DOHH2 (cell line): Measurements from ENCODE around the gene SYT3.

Experiments
- H3F3A ChIP-seq: fragments of 200-600 bp; sonication (generic), shearing (Covaris generic); 2 replicates; pipeline ENCODE4 v1.6.0; 2016; ENCODE audit warnings: antibody characterized with exemption, mild to moderate bottlenecking; ENCODE audit not compliant: control insufficient read depth, insufficient read depth
- H3K27ac ChIP-seq: fragments of 200-600 bp; sonication (generic); 2 replicates; pipeline ENCODE4 v1.5.1; 2014; ENCODE audit warnings: low read depth, mild to moderate bottlenecking, low read length, moderate library complexity
- H3K27me3 ChIP-seq: fragments of 200-600 bp; sonication (generic); 2 replicates; pipeline ENCODE4 v1.6.1; 2014; ENCODE audit warnings: mild to moderate bottlenecking, low read length, mixed read lengths; ENCODE audit not compliant: control insufficient read depth
- H3K36me3 ChIP-seq: fragments of 200-600 bp; sonication (generic); 2 replicates; pipeline ENCODE4 v1.6.1; 2014; ENCODE audit warnings: mild to moderate bottlenecking, low read length, moderate library complexity, mixed read lengths; ENCODE audit not compliant: control insufficient read depth
- H3K4me1 ChIP-seq: fragments of 200-600 bp; sonication (generic); 2 replicates; pipeline ENCODE4 v1.6.1; 2014; ENCODE audit warnings: mild to moderate bottlenecking, low read length, mixed read lengths; ENCODE audit not compliant: control insufficient read depth
- H3K4me2 ChIP-seq: fragments of 200-600 bp; sonication (generic); 2 replicates; pipeline ENCODE4 v1.6.0; 2014; ENCODE audit warnings: mild to moderate bottlenecking, low read length, moderate library complexity
- H3K4me3 ChIP-seq: fragments of 200-600 bp; sonication (generic); 2 replicates; pipeline ENCODE4 v1.5.1; 2014; ENCODE audit warnings: mild to moderate bottlenecking, low read length, mixed read lengths
- H3K79me2 ChIP-seq: fragments of 200-600 bp; sonication (generic); 2 replicates; pipeline ENCODE4 v1.6.1; 2014; ENCODE audit warnings: mild to moderate bottlenecking, low read length, mixed read lengths; ENCODE audit not compliant: control insufficient read depth
- H3K9me2 ChIP-seq: fragments of 200-600 bp; sonication (generic); replicated peaks from 2 replicates; pipeline ENCODE4 v1.6.1; 2014; ENCODE audit warnings: mild to moderate bottlenecking, low read length, mixed read lengths; ENCODE audit not compliant: control insufficient read depth
- H3K9me3 ChIP-seq: fragments of 200-600 bp; sonication (generic); 2 replicates; pipeline ENCODE4 v1.6.1; 2014; ENCODE audit warnings: antibody characterized with exemption, low read length, mixed read lengths; ENCODE audit not compliant: control insufficient read depth, insufficient read depth
- H4K20me1 ChIP-seq: fragments of 200-600 bp; sonication (generic); 2 replicates; pipeline ENCODE4 v1.6.0; 2014; ENCODE audit warnings: low read depth, mild to moderate bottlenecking, antibody characterized with exemption, low read length, moderate library complexity; ENCODE audit not compliant: control insufficient read depth, insufficient read depth
- CTCF ChIP-seq: fragments of 200-600 bp; sonication (generic); IDR thresholded peaks from one replicate; pipeline ENCODE4 v1.5.1; 2014; ENCODE audit warnings: antibody characterized with exemption, mild to moderate bottlenecking, low read depth, low read length; ENCODE audit not compliant: poor library complexity, severe bottlenecking
- EZH2phosphoT487 ChIP-seq: fragments of 200-600 bp; sonication (generic); IDR thresholded peaks from 2 replicates; pipeline ENCODE4 v1.6.1; 2017; ENCODE audit warnings: borderline replicate concordance, mild to moderate bottlenecking, antibody characterized with exemption, low read length, moderate library complexity, mixed read lengths

Gene SYT3

GRCh38 chr19:50667759-50668231 is 28.1 kb upstream of the SYT3 start:
- Histone ChIP-seq H3K4me1 (no peaks in the 10 kb centered on the region), H3K27me3 (no peaks in the 10 kb centered on the region), H3K9me2 (no peaks in the 10 kb centered on the region), H3K27ac (no peak overlapping the region), H3K36me3 (no peaks in the 10 kb centered on the region), H3K4me2 (no peak overlapping the region), H3K79me2 (no peaks in the 10 kb centered on the region), H4K20me1 (no peaks in the 10 kb centered on the region), H3K4me3 (no peak overlapping the region), H3K9me3 (no peaks in the 10 kb centered on the region), H3F3A (no peaks in the 10 kb centered on the region; the same call in 1 of the 2 replicates)
- no peak for TF ChIP-seq CTCF
- TF ChIP-seq EZH2phosphoT487: no peak

- Histone ChIP-seq H3K36me3 (no peaks in the 10 kb centered on the region), H4K20me1 (no peaks in the 10 kb centered on the region), H3K27me3 (no peaks in the 10 kb centered on the region)
Observed at GRCh38 chr19:50667177-50667758, 27.6 kb upstream of the SYT3 start.

GRCh38 chr19:50666346-50667176 is 26.9 kb upstream of the SYT3 start:
- Histone ChIP-seq H3K4me3 (no peak overlapping the region), H3K4me1 (no peaks in the 10 kb centered on the region), H3K4me2 (no peak overlapping the region), H3K36me3 (no peaks in the 10 kb centered on the region), H3K9me3 (no peaks in the 10 kb centered on the region), H3K9me2 (no peaks in the 10 kb centered on the region), H3K27me3 (no peaks in the 10 kb centered on the region), H3F3A (no peaks in the 10 kb centered on the region; the same call in 1 of the 2 replicates), H3K79me2 (no peaks in the 10 kb centered on the region), H4K20me1 (no peaks in the 10 kb centered on the region), H3K27ac (no peak overlapping the region)
- TF ChIP-seq CTCF (no peak), EZH2phosphoT487 (no peak)

More at GRCh38 chr19:50667177-50667758, 27.6 kb upstream of the SYT3 start:
- Histone ChIP-seq H3K4me2 (no peak overlapping the region), H3K9me3 (no peaks in the 10 kb centered on the region), H3K27ac (no peak overlapping the region), H3K79me2 (no peaks in the 10 kb centered on the region), H3K9me2 (no peaks in the 10 kb centered on the region), H3F3A (no peaks in the 10 kb centered on the region; the same call in 1 of the 2 replicates), H3K4me1 (no peaks in the 10 kb centered on the region), H3K4me3 (no peak overlapping the region)
- TF ChIP-seq EZH2phosphoT487 (no peak), CTCF (no peak)
